HepG2 (cell line): ENCODE data around the gene AKIP1. TPM values are rescaled to one million over a fixed set of nuclear protein-coding genes. Genes with fewer than 3 reads are reported as not detected.

ENCODE experiments used
- ARHGAP35 ChIP-seq: sonication (generic); formaldehyde crosslinking; IDR thresholded peaks from 2 replicates; pipeline ENCODE4 v1.9.0; 2022; ENCODE audit warnings: mild to moderate bottlenecking, inconsistent platforms, moderate library complexity, missing genetic modification reagents, borderline replicate concordance
- BHLHE40 ChIP-seq: IDR thresholded peaks from 2 replicates; pipeline ENCODE4 v1.6.1; 2011; ENCODE audit warnings: low read length, improper control_type of control experiment
- ELF1 ChIP-seq: sonication (generic); formaldehyde crosslinking; IDR thresholded peaks from 2 replicates; pipeline ENCODE4 v1.4.0; 2020; ENCODE audit warnings: missing genetic modification reagents
- ERF ChIP-seq: IDR thresholded peaks from 2 replicates; pipeline ENCODE4 v1.6.1; 2018; ENCODE audit warnings: missing biosample characterization, missing genetic modification reagents
- GTF2F1 ChIP-seq: fragments of 150-350 bp; IDR thresholded peaks from 2 replicates; pipeline ENCODE4 v1.6.1; 2014; ENCODE audit warnings: low read length
- HDAC2 ChIP-seq: sonication (generic); formaldehyde crosslinking; IDR thresholded peaks from 2 replicates; pipeline ENCODE4 v1.4.0; 2020; ENCODE audit warnings: missing genetic modification reagents
- PLSCR1 ChIP-seq: sonication (generic); formaldehyde crosslinking; IDR thresholded peaks from 2 replicates; pipeline ENCODE4 v1.5.0; 2020; ENCODE audit warnings: missing genetic modification reagents, mild to moderate bottlenecking, borderline replicate concordance
- RBM22 ChIP-seq: fragments of 200-400 bp; formaldehyde crosslinking; optimal IDR thresholded peaks from 2 replicates; pipeline ENCODE3; 2017; ENCODE audit warnings: mild to moderate bottlenecking, low read length, moderate library complexity
- RORA ChIP-seq: sonication (generic); formaldehyde crosslinking; IDR thresholded peaks from 2 replicates; pipeline ENCODE4 v1.5.0; 2020; ENCODE audit warnings: mild to moderate bottlenecking, missing genetic modification reagents, moderate library complexity
- TFE3 ChIP-seq: IDR thresholded peaks from 2 replicates; pipeline ENCODE4 v1.6.1; 2016
- ZFP1 ChIP-seq: IDR thresholded peaks from 2 replicates; pipeline ENCODE4 v1.6.1; 2016
- ZNF136 ChIP-seq: sonication (generic); formaldehyde crosslinking; IDR thresholded peaks from 2 replicates; pipeline ENCODE4 v1.8.1; 2022; ENCODE audit warnings: low read depth, mild to moderate bottlenecking, moderate library complexity, missing genetic modification reagents
- ZNF224 ChIP-seq: sonication (generic); formaldehyde crosslinking; IDR thresholded peaks from 2 replicates; pipeline ENCODE4 v1.5.0; 2020; ENCODE audit warnings: mild to moderate bottlenecking, missing genetic modification reagents
- ZNF34 ChIP-seq: sonication (generic); formaldehyde crosslinking; IDR thresholded peaks from 2 replicates; pipeline ENCODE4 v1.4.0; 2020; ENCODE audit warnings: mild to moderate bottlenecking, missing genetic modification reagents, borderline replicate concordance
- ZNF512 ChIP-seq: sonication (generic); formaldehyde crosslinking; IDR thresholded peaks from 2 replicates; pipeline ENCODE4 v1.4.0; 2020; ENCODE audit warnings: mild to moderate bottlenecking, missing genetic modification reagents
- ZNF597 ChIP-seq: sonication (generic); formaldehyde crosslinking; IDR thresholded peaks from 2 replicates; pipeline ENCODE4 v1.5.0; 2020; ENCODE audit warnings: missing genetic modification reagents
- ZNF713 ChIP-seq: sonication (generic); formaldehyde crosslinking; IDR thresholded peaks from 2 replicates; pipeline ENCODE4 v1.4.0; 2020; ENCODE audit warnings: mild to moderate bottlenecking, missing genetic modification reagents
- ZNF772 ChIP-seq: sonication (generic); formaldehyde crosslinking; IDR thresholded peaks from 2 replicates; pipeline ENCODE4 v1.5.0; 2020; ENCODE audit warnings: mild to moderate bottlenecking, missing genetic modification reagents
- polyA plus RNA-seq, 8 experiments: library from polyadenylated mRNA; depleted of rRNA in 3 of 8; stranded (reverse) in 7 of 8; unstranded in 1 of 8; fragments of >200 nt; fragmentation: Illumina TruSeq in 4 of 8; extraction: Trizol in 4 of 8; gene quantifications; 2 replicates each; pipeline versions ENCODE4 v1.2.1 to v1.2.3, GENCODE V29; 2011 to 2016; ENCODE audit warnings: low read depth in 4 of 8, missing spikeins in 1 of 8, mixed read lengths in 1 of 8; ENCODE audit not compliant: insufficient read depth in 1 of 8
- total RNA-seq, 5 experiments: library from RNA; depleted of rRNA; stranded (reverse); fragments of >200 nt; fragmentation: Illumina TruSeq; extraction: Trizol; gene quantifications; 2 replicates each; pipeline ENCODE4 v1.2.3, GENCODE V29; 2016; ENCODE audit warnings: low read depth in 1 of 5
- TF ChIP-seq, protein P1 (sequence below), 2 experiments: sonication (generic) in 1 of 2; formaldehyde crosslinking in 1 of 2; IDR thresholded peaks; 2 replicates each; pipeline versions ENCODE4 v1.5.1 to v1.6.1; 2011 to 2020; ENCODE audit warnings: borderline replicate concordance in 1 of 2, low read depth in 1 of 2, low read length in 1 of 2, mild to moderate bottlenecking in 1 of 2, missing genetic modification reagents in 1 of 2, moderate library complexity in 1 of 2
- TF ChIP-seq, protein P2 (sequence below): sonication (generic); formaldehyde crosslinking; conservative IDR thresholded peaks from 2 replicates; pipeline ENCODE4 v1.8.0; 2022; ENCODE audit warnings: low read depth, missing genetic modification reagents

Gene AKIP1
- total and polyA plus RNA-seq, 2 of the 13 experiments (the other 11 are each of a cell fraction or from before 2014, with no cell fraction given) = 10.0 to 20.3 TPM

- TF ChIP-seq, protein P1, sequence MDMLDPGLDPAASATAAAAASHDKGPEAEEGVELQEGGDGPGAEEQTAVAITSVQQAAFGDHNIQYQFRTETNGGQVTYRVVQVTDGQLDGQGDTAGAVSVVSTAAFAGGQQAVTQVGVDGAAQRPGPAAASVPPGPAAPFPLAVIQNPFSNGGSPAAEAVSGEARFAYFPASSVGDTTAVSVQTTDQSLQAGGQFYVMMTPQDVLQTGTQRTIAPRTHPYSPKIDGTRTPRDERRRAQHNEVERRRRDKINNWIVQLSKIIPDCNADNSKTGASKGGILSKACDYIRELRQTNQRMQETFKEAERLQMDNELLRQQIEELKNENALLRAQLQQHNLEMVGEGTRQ (IDR thresholded peaks at IDR 0.05; ENCODE audit: low read depth, low read length) = no peak
- TF ChIP-seq, protein P1 (CRISPR knock-in tag; IDR thresholded peaks at IDR 0.05; ENCODE audit: borderline replicate concordance) = no peak
- TF ChIP-seq ELF1 (CRISPR knock-in tag) = peak; percentile 73
- TF ChIP-seq ZNF512 (CRISPR knock-in tag) = no peak
- TF ChIP-seq BHLHE40 = no peak
- TF ChIP-seq ARHGAP35 (CRISPR knock-in tag) = no peak; the same call in 1 of the 2 replicates
- TF ChIP-seq RBM22 = no peak
- no peak for TF ChIP-seq ZNF713 (CRISPR knock-in tag)
- no peak for TF ChIP-seq GTF2F1
- TF ChIP-seq ZNF136 = no peak
- no peak for TF ChIP-seq ERF
- no peak for TF ChIP-seq ZFP1 (CRISPR knock-in tag)
- no peak for TF ChIP-seq PLSCR1 (CRISPR knock-in tag)
- no peak for TF ChIP-seq ZNF224 (CRISPR knock-in tag)
- no peak for TF ChIP-seq RORA
- no peak for TF ChIP-seq ZNF34
- TF ChIP-seq HDAC2 = peak; percentile 23; the same call in 1 of the 2 replicates
- TF ChIP-seq, protein P2, sequence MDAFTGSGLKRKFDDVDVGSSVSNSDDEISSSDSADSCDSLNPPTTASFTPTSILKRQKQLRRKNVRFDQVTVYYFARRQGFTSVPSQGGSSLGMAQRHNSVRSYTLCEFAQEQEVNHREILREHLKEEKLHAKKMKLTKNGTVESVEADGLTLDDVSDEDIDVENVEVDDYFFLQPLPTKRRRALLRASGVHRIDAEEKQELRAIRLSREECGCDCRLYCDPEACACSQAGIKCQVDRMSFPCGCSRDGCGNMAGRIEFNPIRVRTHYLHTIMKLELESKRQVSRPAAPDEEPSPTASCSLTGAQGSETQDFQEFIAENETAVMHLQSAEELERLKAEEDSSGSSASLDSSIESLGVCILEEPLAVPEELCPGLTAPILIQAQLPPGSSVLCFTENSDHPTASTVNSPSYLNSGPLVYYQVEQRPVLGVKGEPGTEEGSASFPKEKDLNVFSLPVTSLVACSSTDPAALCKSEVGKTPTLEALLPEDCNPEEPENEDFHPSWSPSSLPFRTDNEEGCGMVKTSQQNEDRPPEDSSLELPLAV (CRISPR knock-in tag) = no peak
- TF ChIP-seq TFE3 = no peak
- TF ChIP-seq ZNF597 = no peak
- peak; percentile 64; the same call in 1 of the 2 replicates for TF ChIP-seq ZNF772 (CRISPR knock-in tag)
Measured at GRCh38 chr11:8911029-8911823, at the start of gene AKIP1 (continued).
